ENCODE results near the gene RNF220. TPM values are rescaled to one million over a fixed set of nuclear protein-coding genes. Genes with fewer than 3 reads are reported as not detected.

Gene RNF220
- total RNA-seq, 1 experiment from 2014 or later: 153 TPM

DNA sequence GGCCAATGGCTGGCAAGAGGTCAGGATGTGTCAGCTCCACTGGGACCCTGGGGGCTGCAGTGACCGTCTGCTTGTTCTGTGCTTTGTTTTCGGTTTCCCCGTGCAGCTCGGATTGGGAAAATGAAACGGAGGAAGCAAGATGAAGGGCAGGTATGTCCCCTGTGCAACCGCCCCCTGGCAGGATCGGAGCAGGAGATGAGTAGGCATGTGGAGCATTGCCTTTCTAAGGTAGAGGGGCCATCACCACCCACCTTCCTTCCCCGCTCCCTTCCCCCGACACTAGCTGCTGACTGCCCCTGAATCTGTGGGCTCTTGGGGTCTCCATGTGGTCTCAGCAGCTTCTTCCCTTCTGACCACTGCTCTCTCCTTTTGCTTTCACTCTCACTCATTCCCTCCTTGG lies 230.4 kb downstream of the RNF220 start:
- no peak for DNase-seq (ENCODE audit: low read depth)

DNA sequence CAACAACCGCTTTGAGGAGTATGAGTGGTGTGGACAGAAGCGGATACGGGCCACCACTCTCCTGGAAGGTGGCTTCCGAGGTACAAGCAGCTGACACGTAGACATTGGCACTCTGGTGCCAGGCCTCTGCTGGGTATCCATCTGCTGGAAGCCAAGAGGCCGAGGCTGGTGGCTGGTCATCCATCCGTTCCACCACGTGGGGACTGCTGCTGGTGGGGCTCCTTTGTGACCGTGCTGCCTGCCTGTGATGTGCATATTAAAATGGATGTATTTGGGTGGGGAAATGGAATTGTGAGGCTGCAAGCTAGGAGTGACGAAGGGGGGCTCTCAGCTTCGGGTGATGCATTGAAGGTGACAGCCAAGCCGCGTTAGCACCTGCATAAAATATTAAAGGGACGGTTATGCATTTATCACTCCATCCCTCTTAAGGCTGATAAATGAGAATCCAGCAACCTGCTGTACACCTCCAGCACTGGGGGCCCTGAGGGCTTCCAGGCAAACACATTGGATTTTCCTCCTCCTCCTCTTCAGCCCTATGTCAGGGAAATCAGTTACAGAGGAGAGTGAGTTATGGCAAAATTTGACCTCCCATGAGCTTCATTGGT lies 231.1 kb downstream of the RNF220 start:
- no peak for DNase-seq (ENCODE audit: low read depth)

DNA sequence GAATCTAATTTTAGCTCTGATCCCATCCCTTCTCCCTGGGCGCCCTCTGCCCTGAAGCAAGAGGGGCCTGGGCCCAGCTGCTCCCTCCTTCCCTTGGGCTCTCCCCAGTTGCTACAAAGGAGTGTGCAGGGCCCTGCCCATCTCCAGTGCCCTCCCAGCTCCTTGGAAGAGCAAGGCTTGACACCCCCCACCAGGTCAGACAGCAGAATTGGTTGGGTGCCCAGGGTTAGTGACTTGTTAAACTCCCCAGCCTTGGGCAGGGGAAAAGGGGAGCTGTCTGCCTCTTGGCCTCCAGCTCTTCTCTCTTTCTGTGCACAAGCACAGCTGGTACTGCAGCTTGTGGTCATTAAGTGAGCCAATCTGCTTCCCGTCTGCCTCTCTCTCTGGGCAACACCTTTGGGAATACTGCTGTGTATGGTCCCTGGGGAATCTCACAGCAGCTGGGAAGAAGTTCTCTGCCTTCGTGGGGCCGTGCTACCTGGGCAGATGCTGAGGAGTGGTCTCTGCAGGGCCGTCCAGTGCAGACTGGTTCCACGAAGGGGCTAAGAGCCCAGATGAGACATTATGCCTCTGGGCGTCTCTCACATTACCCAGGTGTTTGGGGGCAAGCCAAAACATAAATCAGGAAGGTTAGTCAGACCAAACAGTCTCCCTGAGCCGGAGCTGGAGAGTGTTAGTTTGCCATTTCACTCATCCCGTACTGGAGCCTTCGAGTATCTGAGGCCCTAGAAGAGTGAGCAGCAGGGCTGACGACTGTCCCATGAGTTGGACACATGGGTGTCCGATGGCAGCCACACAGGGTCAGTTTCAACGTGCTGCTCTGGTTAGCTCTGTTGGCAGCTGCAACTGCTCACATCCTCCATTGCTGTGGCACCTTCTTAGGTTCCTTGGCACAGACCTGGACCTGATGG lies 231.9 kb downstream of the RNF220 start:
- no peak for DNase-seq (ENCODE audit: low read depth)

DNA sequence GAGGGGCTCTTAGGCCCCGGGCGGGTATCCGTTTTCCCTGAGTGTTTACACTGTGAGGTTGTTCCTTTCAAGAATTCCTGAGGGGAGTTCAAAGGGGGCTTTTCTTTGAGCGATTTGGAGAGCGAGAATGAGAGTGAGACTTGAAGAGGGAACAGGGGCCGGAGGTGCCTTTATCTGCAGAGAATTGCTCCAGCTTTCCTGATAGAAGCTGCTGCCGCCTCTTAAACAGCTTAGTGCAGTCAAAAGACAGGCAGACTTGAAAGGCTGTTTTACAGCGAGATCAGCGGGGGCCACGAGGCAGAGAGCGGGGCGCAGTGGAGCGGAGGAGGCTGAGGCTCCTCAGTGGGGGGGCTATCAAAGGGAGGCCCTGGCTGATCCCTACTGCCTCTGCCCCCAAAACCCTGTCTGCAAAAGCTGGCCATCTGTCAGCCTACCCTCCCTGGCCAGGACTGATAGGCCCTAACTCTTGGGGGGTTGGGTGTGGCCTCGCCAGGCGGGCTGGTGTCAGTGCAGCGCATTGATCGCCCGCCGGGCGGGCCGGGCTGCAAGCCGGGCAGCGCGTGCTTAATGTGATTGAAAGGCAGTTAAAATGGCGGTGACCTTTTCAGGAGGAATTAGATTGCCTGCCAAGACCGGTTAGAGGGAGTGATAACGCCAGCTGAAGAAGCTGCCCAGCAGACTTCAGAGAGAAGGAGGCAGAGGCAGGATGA lies 232.8 kb downstream of the RNF220 start:
- DNase-seq (ENCODE audit: low read depth): no peak

DNA sequence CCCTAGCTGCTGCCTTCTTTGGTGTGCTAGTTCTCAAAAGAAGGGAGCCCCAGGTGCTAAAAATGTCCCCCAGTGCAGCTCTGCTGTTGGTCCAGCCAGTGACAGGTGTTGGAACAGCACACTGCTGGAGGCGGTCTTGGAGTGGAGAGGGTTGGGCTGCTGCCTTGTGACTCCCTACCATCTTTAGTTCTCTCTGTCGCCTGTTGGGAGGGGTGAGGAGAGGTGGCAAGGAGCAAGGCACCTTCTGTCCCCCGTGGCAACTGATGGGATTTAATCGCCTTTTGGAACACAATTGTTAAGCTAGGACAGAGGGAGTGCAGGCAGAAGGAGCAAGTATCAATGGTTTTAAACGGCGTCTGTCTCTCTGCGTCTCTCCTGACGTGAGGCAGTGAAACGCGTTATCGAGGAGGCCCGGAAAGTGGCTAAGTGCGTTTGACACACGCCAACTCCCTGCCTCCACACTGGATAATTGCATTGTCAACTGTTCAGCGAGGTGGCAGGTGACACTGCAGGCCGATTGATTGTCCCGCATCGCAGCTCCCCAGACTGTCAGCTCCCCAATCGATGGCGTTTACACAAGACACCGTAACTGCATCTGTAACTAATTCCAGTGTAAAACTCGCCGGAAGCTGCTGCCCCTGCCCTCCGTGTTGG lies 235.3 kb downstream of the RNF220 start:
- no peak for DNase-seq (ENCODE audit: low read depth)

DNA sequence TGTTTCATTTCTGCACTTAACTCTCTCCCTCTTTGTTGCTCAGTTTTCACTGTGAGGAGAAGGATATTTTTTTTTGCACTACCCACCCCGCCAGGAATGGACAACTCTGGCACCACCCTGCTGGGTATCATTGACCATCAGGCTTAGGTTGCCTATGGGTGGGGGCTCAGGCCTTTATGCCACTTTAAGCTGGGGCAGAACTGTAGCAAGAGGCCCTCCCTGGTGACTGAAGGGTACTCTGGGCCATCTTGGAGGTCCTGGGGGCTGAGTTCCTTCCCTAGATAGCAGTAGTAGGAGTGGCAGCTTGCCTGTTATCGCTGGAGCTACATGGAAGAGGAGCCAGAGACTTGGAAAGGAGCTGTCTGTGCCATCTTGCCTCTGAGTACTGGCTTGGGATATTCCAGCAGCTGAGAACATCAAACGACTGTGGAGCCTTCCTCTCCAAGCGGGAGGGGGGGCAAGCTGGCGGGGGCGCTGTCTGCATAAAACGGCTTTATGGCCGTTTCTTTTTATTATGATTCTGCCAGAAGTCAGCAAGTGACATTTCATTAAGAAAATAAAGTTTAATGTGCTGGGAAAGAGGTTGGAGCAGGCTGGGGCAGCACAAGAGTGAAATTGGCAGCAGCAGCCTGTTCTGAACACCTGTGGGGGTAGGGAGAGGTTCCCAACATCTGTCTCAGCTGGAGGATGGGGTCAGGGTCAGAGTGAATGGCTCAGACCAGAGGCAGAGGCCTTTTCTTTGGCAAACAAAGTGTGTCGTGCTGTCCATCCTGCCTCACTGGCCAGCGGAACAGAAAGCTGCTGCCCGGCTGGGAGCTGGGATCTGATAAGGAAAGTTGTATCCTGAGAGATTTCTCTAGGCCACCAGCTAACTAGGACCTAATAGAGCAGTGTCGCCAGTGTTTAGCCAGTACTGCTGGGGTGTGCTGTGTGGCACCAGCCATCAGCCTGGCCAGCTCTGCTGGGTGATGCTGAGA lies 236.4 kb downstream of the RNF220 start:
- no peak for DNase-seq (ENCODE audit: low read depth)

DNA sequence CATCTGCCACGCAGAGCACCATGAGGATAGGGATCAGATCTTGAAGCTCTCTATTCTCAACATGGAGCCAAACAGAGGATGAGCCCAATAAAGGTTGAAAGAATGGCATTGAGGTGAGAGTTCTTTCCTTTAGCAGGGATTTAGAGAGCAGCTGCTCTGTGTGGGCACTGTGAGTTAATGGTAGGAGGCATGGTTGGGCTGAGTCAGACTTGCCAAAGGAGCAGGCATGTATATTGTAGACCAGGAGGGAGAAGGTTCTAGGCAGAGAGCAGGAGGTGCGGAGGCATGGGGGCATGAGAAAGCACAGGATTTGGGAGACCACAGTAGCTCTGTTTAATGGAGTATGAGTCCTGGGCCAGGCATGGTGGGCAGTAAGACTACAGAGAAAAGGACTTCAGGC lies 237.2 kb downstream of the RNF220 start:
- DNase-seq (ENCODE audit: low read depth): no peak

DNA sequence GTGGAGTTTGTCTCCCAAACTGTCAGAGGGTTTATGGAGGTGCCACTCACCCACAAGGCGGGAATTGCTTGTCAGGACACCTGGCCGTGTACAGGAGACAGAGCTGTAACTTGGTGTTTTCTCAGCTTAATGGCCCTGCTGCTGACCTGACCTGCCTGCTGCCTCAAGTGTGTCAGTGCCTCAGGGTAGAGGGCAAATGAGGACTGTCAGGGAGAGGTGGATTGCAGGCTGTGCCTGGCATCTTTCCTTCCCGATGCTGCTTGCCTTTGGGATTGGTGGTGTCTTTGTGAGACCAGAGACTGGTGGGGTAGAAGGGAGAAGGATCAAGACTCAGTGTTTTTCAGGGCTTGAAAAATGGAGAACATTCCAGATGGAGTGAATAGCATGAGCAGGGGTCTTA lies 237.9 kb downstream of the RNF220 start:
- no peak for DNase-seq (ENCODE audit: low read depth)

DNA sequence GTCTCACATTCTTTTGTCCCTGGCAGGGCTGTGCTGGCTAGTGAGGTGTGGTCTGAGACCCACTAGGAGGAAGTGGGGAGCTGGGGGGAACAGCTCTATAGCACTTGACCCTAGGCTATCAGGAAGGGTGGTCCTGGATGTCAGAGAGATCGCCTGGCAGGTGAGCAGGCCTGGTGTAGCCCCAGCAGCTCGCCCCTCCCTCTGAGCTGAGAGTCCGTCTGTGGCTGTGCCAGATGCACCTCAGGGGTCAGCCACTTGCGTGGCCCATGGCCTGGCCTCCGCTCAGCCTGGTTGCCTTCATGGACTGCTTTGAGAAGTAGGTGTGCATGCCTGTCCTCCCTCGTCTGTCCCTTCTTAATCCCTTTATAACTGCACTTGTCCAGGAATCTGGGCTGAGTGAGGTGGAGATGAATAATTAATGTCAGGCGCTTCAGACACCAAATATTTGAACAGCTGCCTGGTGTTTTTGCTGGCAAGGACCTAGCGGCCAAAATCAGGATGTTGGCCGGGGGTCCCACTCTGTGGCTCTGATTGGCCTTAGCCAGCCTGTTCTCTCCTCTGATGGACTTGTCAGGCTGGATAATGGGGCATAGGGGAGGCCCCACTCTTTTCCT lies 238.8 kb downstream of the RNF220 start:
- no peak for DNase-seq (ENCODE audit: low read depth)

DNA sequence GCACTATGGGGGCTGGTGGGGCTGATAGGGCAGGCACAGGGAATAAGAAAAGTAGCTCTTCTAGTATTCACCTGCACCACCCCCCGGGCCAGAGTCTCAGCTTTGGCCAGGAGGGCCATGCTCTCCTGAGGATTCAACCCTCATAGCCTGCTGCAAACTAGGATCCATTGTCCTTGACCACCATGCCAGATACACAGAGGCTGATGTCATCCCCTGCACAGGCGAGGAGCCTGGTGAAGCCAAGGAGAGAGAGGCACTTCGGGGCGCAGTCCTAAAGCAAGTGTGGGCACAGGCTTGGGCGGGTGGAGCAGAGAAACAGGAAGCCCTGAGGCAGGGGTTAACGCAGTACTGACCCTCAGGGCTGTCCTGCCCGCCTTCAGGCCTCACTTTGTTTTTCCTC lies 239.8 kb downstream of the RNF220 start:
- DNase-seq (ENCODE audit: low read depth): no peak

DNA sequence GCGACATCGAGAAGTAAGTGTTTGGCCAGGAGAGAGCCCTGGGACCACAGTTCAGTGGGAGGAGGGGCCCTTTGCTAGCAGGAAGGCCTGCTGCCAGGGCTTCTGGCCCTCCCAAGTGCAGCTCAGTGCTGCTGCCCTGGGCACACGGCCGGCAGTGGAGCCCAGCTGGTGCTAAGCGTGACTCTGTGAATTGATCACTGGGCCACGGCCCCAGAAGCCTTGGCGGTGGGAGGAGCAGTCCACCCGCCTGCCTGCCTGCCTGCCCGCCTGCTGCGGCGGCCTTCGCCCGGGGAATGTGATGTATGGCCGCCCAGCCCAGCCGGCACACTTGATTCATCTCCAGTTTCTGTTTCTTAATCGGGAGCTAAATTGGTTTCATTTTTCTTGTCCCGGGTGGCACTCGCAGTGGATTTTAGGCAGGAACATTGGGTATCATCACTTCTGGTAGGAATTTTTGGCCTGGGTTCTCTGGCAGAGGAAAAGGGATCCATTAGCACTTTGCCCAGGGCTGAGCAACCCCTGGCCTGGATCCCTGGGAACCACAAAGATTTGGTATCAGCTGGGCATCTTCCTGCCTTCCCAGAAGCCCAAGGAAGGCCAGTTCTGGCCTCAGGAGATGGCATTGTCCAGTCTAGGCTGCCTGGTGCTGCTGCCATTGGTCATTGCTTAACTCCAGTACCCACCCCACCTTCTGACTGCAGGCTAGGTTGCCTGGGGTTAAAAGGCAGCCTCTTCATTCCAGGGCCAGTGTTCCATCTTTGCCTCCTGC lies 240.6 kb downstream of the RNF220 start:
- no peak for DNase-seq (ENCODE audit: low read depth)

DNA sequence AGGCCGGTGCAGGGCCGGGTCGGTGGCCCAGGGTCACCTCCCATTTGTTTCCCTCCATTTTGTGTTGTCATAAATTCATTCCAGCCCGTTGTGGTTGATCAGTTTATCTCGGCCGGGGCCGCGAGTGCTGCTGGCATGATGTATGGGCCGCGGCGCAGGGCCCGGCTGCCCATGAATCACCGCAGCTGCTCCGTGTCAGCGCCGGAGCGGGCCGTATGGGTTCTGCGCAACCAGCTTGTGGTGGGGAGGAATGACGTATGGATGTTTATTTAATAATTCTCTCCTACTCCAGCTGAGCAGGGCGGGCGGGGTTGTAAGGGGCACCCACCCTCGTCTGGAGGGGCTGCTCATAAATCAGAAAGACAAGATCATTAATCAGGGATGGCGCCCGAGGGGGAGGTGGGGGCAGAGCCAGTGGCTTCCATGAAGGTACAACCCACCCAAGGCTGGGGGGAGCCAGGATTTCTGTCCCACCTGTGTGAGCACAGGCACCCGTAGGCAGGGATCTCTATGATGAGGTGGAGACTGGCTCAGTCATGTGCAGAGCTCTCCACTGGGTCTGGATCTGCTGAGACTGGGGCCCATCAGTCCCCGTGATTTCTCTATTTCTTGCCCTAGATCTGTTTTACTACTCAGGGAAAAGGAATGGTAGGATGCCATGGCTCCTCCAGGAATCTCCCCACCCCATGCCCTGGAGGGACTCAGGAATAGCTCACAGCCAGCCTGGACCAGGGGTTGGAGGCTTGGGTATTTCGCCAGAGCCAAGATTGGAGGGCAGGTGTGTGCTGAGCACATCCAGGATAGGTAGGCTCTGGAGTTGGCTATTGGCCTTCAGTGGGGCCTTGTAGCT lies 241.4 kb downstream of the RNF220 start:
- DNase-seq (ENCODE audit: low read depth): no peak

DNA sequence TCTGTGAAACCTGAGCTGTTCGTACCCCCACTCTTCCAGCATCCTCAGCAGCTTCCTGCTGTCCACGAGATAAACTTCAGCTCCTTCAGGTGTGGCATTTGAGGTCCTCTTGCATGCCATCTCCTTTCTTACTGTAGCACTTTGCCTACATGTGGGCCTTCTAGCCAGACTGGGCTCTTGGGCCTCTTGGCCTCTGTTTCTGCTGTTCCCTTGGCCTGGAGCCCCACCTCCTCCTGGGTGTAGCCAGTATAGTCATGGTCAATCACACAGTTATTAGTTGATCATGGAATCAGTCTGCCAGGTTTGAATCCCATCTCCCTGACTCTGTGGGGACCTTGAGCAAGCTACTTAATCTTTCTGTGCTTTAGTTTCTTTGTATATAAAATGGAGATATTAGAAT lies 242.8 kb downstream of the RNF220 start:
- no peak for DNase-seq (ENCODE audit: low read depth)

DNA sequence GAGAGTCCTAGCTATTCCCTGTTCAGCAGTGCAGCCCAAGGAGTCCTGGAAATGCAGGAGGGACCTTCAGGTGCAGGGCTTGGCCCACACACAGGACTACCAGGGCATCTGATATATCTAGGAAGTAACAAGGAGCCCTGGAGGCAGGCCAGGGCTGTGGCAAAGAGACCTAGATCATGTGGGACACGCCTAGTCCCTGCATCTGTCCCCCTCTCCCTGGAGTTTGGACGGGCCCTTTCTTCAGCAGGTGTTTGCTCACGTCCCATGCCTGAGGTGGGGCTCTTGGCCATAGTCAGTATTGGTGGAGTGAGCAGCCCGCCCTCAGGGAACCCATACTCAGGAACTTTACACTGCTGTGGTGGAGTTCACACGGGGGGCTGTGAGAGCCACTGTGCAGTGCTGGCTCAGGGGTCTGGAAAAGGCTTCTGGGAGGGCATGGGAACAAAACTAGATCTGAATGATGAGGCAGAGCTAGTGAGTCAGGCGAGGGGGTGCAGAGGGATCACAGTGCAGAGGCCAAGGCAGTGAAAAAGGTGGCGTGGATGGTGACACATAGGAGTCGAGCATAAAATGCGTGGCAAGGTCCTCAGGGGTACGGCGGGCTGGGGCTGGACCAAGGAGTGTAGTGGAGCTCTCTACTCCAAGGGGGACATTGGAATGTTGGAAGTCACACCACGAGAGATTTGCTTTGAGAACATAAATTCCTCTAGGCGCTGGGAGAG lies 243.6 kb downstream of the RNF220 start:
- no peak for DNase-seq (ENCODE audit: low read depth)

DNA sequence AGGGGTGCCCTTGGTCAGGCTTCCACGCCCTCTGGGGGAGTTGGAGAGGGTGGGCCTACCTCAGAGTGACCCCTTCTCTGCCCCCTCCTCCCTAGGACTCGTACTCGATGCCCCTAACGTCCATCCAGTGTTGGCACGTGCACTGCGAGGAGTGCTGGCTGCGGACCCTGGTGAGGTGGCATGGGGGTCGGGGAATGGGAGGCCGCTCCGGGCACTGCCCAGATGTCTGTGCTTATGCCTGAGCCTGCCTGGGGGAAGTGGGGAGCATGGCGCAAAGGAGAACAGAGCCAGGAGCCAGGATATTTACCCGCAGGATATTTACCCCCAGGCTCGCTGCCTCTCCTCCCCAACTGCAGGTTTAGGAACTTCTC lies 244.7 kb downstream of the RNF220 start:
- DNase-seq (ENCODE audit: low read depth): no peak

DNA sequence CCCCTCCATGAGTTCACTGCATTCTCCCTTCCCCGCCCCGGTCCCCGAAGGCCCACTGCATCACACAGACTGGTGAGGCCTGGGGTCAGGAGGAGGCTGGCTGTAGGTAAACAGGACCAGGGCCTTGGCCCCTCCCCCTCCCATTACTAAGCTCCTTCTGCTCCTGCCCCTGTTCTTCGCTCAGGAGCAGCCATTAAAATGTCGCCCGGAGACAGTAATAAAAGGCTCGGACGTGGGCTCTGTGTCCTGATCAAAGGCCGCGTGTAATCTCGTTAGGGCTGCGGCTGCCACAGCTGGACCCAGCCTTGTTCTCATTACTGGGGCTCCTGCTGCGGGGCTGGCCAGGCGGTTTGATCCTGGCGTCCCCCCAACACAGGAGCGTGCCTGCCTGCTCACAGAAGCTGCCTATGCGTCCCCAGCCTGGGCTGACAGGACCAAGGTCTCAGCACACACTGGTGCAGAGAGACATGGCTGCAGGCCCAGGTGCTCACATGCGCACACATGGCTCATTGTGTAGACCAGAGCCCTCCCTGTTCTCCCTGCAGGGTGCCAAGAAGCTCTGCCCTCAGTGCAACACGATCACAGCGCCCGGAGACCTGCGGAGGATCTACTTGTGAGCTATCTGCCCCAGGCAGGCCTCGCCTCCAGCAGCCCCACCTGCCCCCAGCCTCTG lies 245.2 kb downstream of the RNF220 start:
- DNase-seq (ENCODE audit: low read depth): no peak

DNA sequence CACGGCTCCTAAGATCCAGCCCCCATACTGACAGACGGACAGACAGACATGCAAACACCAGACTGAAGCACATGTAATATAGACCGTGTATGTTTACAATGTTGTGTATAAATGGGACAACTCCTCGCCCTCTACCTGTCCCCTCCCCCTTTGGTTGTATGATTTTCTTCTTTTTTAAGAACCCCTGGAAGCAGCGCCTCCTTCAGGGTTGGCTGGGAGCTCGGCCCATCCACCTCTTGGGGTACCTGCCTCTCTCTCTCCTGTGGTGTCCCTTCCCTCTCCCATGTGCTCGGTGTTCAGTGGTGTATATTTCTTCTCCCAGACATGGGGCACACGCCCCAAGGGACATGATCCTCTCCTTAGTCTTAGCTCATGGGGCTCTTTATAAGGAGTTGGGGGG lies 246.0 kb downstream of the RNF220 start:
- DNase-seq (ENCODE audit: low read depth): no peak
